CD4-positive, CD25-positive, alpha-beta regulatory T cell (primary cell): ENCODE results near the gene GASK1A. TPM values are rescaled to one million over a fixed set of nuclear protein-coding genes. Genes with fewer than 3 reads are reported as not detected.

Experiments used
- ATAC-seq, 2 donors: fragments of 150-1000 bp; cut with Tn5 transposase; one replicate each; pipeline ENCODE4 v1.10.0; 2021; ENCODE audit warnings: low read depth in 2 of 2, moderate number of reproducible peaks in 2 of 2, moderate library complexity in 1 of 2
- DNase-seq, 3 donors: peaks; one replicate each; pipeline versions ENCODE4 v3.0.0 to v3.0.0-alpha.2; 2012 to 2022; ENCODE audit warnings: mixed read lengths in 1 of 3
- H3K27ac ChIP-seq: one replicate; pipeline ENCODE4 v1.7.0; 2013; ENCODE audit warnings: mild to moderate bottlenecking, low read length; ENCODE audit not compliant: insufficient read depth, poor library complexity, severe bottlenecking
- H3K27me3 ChIP-seq: one replicate; pipeline ENCODE4 v1.7.0; 2013; ENCODE audit warnings: low read length; ENCODE audit not compliant: control insufficient read depth, insufficient read depth
- H3K36me3 ChIP-seq: one replicate; pipeline ENCODE4 v1.7.0; 2013; ENCODE audit warnings: mild to moderate bottlenecking, low read length, moderate library complexity; ENCODE audit not compliant: control insufficient read depth, insufficient read depth
- H3K4me1 ChIP-seq: 2 replicates; pipeline ENCODE4 v1.7.0; 2013; ENCODE audit warnings: mild to moderate bottlenecking, low read length; ENCODE audit not compliant: insufficient read depth, control insufficient read depth, poor library complexity, severe bottlenecking
- H3K4me3 ChIP-seq: one replicate; pipeline ENCODE4 v1.7.0; 2013; ENCODE audit warnings: low read depth, mild to moderate bottlenecking, low read length, moderate library complexity
- H3K9me3 ChIP-seq, 2 experiments: 1 replicate in 1 of 2; 2 replicates in 1 of 2; pipeline ENCODE4 v1.7.0; 2013; ENCODE audit warnings: low read length in 2 of 2, mild to moderate bottlenecking in 1 of 2, moderate library complexity in 1 of 2; ENCODE audit not compliant: control insufficient read depth in 2 of 2
- H3K27ac Mint-ChIP-seq, 3 donors: one replicate each; pipeline ENCODE4 v1.8.0; 2020 to 2022; ENCODE audit warnings: mild to moderate bottlenecking in 3 of 3, mixed read lengths in 3 of 3, moderate library complexity in 2 of 3
- H3K27me3 Mint-ChIP-seq: one replicate; pipeline ENCODE4 v1.8.0; 2022; ENCODE audit warnings: mild to moderate bottlenecking, mixed read lengths
- H3K36me3 Mint-ChIP-seq: one replicate; pipeline ENCODE4 v1.8.0; 2020; ENCODE audit warnings: mixed read lengths
- H3K4me1 Mint-ChIP-seq, 4 donors: one replicate each; pipeline ENCODE4 v1.8.0; 2020 to 2022; ENCODE audit warnings: mixed read lengths in 4 of 4, mild to moderate bottlenecking in 1 of 4
- H3K4me3 Mint-ChIP-seq, 4 donors: one replicate each; pipeline ENCODE4 v1.8.0; 2020 to 2022; ENCODE audit warnings: mild to moderate bottlenecking in 4 of 4, mixed read lengths in 4 of 4, moderate library complexity in 3 of 4
- H3K9me3 Mint-ChIP-seq, 7 donors: one replicate each; pipeline ENCODE4 v1.8.0; 2020 to 2022; ENCODE audit warnings: mixed read lengths in 7 of 7, mild to moderate bottlenecking in 3 of 7, moderate library complexity in 2 of 7
- polyA plus RNA-seq, 4 donors: library from polyadenylated mRNA; unstranded; fragments of 300-500 nt; fragmentation: Illumina TruSeq; gene quantifications; one replicate each; pipeline ENCODE4 v1.2.3, GENCODE V29; 2021
- total RNA-seq: library from RNA; stranded (reverse); gene quantifications from one replicate; pipeline ENCODE4 v1.2.3, GENCODE V29; 2022

The GASK1A gene
- total and polyA plus RNA-seq, 5 donors from 2014 or later = not detected

DNA sequence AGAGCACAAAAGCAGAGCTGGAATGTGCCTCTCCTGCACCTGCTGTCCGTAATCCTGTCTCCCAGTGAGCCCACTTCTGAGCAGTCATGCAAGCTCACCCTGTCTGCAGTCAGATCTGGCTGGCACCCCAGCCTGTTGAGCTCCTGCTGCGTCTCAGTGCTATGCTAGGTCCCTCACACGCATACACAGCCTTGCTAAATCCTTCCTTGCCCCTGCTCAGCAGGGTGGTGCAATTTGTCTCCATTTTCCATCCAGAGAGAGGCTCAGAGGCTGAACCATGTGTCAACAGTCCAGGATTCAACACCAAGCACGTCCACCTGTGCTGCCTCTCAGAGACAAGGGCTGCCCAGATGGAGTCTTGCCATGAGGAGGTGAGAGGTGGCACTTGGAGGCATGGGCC, 115.7 kb downstream of the GASK1A start:
- no peak overlapping the region for H3K4me3 ChIP-seq
- no peak overlapping the region for H3K4me3 Mint-ChIP-seq
- H3K36me3 Mint-ChIP-seq = peaks cover 12% of the 10 kb centered on the region
- no peaks in the 10 kb centered on the region for H3K36me3 ChIP-seq
- DNase-seq (no peak), ATAC-seq (no peak)
- no peak overlapping the region for H3K27ac ChIP-seq
- no peaks in the 10 kb centered on the region for H3K9me3 ChIP-seq
- H3K9me3 Mint-ChIP-seq = no peaks in the 10 kb centered on the region
- H3K4me1 ChIP-seq = no peaks in the 10 kb centered on the region
- peaks cover 0 to 23% (median 5%) of the 10 kb centered on the region in 4 donors for H3K4me1 Mint-ChIP-seq
- no peak overlapping the region for H3K27ac Mint-ChIP-seq
- H3K27me3 ChIP-seq = no peaks in the 10 kb centered on the region
- H3K27me3 Mint-ChIP-seq = peaks cover 7% of the 10 kb centered on the region

GRCh38 chr3:43095370-43095769, 116.3 kb downstream of the GASK1A start:
- H3K9me3 ChIP-seq = no peaks in the 10 kb centered on the region
- Mint-ChIP-seq H3K27ac (no peak overlapping the region), H3K36me3 (peaks cover 7% of the 10 kb centered on the region), H3K27me3 (peaks cover 7% of the 10 kb centered on the region), H3K9me3 (no peaks in the 10 kb centered on the region), H3K4me3 (no peak overlapping the region), H3K4me1 (peaks cover 0 to 23% (median 4%) of the 10 kb centered on the region in 4 donors)
- ATAC-seq (no peak), DNase-seq (no peak)
- no peak overlapping the region for H3K4me3 ChIP-seq
- H3K27me3 ChIP-seq = no peaks in the 10 kb centered on the region
- H3K27ac ChIP-seq = no peak overlapping the region
- H3K4me1 ChIP-seq = no peaks in the 10 kb centered on the region
- H3K36me3 ChIP-seq = no peaks in the 10 kb centered on the region

GRCh38 chr3:43096761-43097160, 117.7 kb downstream of the GASK1A start:
- Histone ChIP-seq H3K27ac (no peak overlapping the region), H3K4me3 (no peak overlapping the region), H3K9me3 (no peaks in the 10 kb centered on the region), H3K4me1 (no peaks in the 10 kb centered on the region), H3K27me3 (no peaks in the 10 kb centered on the region), H3K36me3 (no peaks in the 10 kb centered on the region)
- H3K4me3 Mint-ChIP-seq = no peak overlapping the region
- H3K27me3 Mint-ChIP-seq = peaks cover 7% of the 10 kb centered on the region
- no peak overlapping the region for H3K27ac Mint-ChIP-seq
- peaks cover 0 to 23% (median 6%) of the 10 kb centered on the region in 4 donors for H3K4me1 Mint-ChIP-seq
- ATAC-seq (no peak), DNase-seq (no peak)
- no peaks in the 10 kb centered on the region for H3K9me3 Mint-ChIP-seq
- H3K36me3 Mint-ChIP-seq = peaks cover 11% of the 10 kb centered on the region

- Mint-ChIP-seq H3K27ac (no peak overlapping the region), H3K36me3 (peaks cover 11% of the 10 kb centered on the region), H3K4me3 (no peak overlapping the region), H3K9me3 (no peaks in the 10 kb centered on the region), H3K4me1 (peaks cover 0 to 23% (median 6%) of the 10 kb centered on the region in 4 donors), H3K27me3 (peaks cover 7% of the 10 kb centered on the region)
- no peak for DNase-seq
- ATAC-seq = no peak
- Histone ChIP-seq H3K4me3 (no peak overlapping the region), H3K4me1 (no peaks in the 10 kb centered on the region), H3K9me3 (no peaks in the 10 kb centered on the region), H3K27ac (no peak overlapping the region), H3K27me3 (no peaks in the 10 kb centered on the region), H3K36me3 (no peaks in the 10 kb centered on the region)
These were observed 118.4 kb downstream of the GASK1A start for GRCh38 chr3:43097400-43098080.

- H3K4me3 Mint-ChIP-seq = no peak overlapping the region
- Histone ChIP-seq H3K4me3 (no peak overlapping the region), H3K9me3 (no peaks in the 10 kb centered on the region), H3K36me3 (no peaks in the 10 kb centered on the region), H3K27ac (no peak overlapping the region), H3K4me1 (no peaks in the 10 kb centered on the region), H3K27me3 (no peaks in the 10 kb centered on the region)
- H3K9me3 Mint-ChIP-seq = no peaks in the 10 kb centered on the region
- ATAC-seq (no peak), DNase-seq (no peak)
- H3K27ac Mint-ChIP-seq = no peak overlapping the region
- H3K27me3 Mint-ChIP-seq = peaks cover 7% of the 10 kb centered on the region
- peaks cover 11% of the 10 kb centered on the region for H3K36me3 Mint-ChIP-seq
- H3K4me1 Mint-ChIP-seq = peaks cover 0 to 24% (median 6%) of the 10 kb centered on the region in 4 donors
These were observed 119.7 kb downstream of the GASK1A start for GRCh38 chr3:43098761-43099160.

- Histone ChIP-seq H3K9me3 (no peaks in the 10 kb centered on the region), H3K27me3 (no peaks in the 10 kb centered on the region), H3K27ac (no peak overlapping the region), H3K36me3 (no peaks in the 10 kb centered on the region), H3K4me1 (peaks cover 12% of the 10 kb centered on the region), H3K4me3 (no peak overlapping the region)
- peaks cover 0 to 27% (median 10%) of the 10 kb centered on the region in 4 donors for H3K4me1 Mint-ChIP-seq
- H3K27ac Mint-ChIP-seq = no peak overlapping the region
- H3K36me3 Mint-ChIP-seq = peaks cover 5% of the 10 kb centered on the region
- peak overlapping the region; percentile 41 to 80 (median 52) for H3K4me3 Mint-ChIP-seq
- no peak for DNase-seq
- H3K9me3 Mint-ChIP-seq = no peaks in the 10 kb centered on the region
- no peak for ATAC-seq
- H3K27me3 Mint-ChIP-seq = peaks cover 4% of the 10 kb centered on the region
These were observed 123.8 kb downstream of the GASK1A start for GRCh38 chr3:43102773-43103480.

- H3K9me3 Mint-ChIP-seq = no peaks in the 10 kb centered on the region
- ATAC-seq (no peak), DNase-seq (no peak)
- no peak overlapping the region for H3K27ac ChIP-seq
- peak overlapping the region; percentile 14 to 80 (median 79) for H3K4me3 Mint-ChIP-seq
- no peaks in the 10 kb centered on the region for H3K36me3 ChIP-seq
- H3K9me3 ChIP-seq = no peaks in the 10 kb centered on the region
- H3K4me1 Mint-ChIP-seq = peaks cover 0 to 26% (median 10%) of the 10 kb centered on the region in 4 donors
- peaks cover 2% of the 10 kb centered on the region for H3K27me3 ChIP-seq
- no peak overlapping the region for H3K4me3 ChIP-seq
- H3K27me3 Mint-ChIP-seq = peaks cover 10% of the 10 kb centered on the region
- H3K27ac Mint-ChIP-seq = no peak overlapping the region
- H3K36me3 Mint-ChIP-seq = peaks cover 5% of the 10 kb centered on the region
- peaks cover 12% of the 10 kb centered on the region for H3K4me1 ChIP-seq
These were observed 124.9 kb downstream of the GASK1A start for GRCh38 chr3:43104039-43104438.
